Liver (tissue), 10 donors: ENCODE results near the gene ZNF717. TPM values are rescaled to one million over a fixed set of nuclear protein-coding genes. Genes with fewer than 3 reads are reported as not detected.

Source experiments
- DNase-seq: peaks from one replicate; pipeline ENCODE4 v3.0.0-alpha.2; 2017; ENCODE audit warnings: low spot score
- H3K27ac ChIP-seq, 2 donors: one replicate each; pipeline ENCODE4 v1.7.0; 2013; ENCODE audit warnings: inconsistent platforms in 2 of 2, low read length in 2 of 2, control low read depth in 1 of 2, low read depth in 1 of 2, mild to moderate bottlenecking in 1 of 2
- H3K27me3 ChIP-seq, 4 donors: one replicate each; pipeline versions ENCODE4 v1.6.1 to v1.7.0; 2013; ENCODE audit warnings: low read length in 3 of 4, inconsistent platforms in 1 of 4, mild to moderate bottlenecking in 1 of 4, moderate library complexity in 1 of 4; ENCODE audit not compliant: control insufficient read depth in 4 of 4, insufficient read depth in 4 of 4
- H3K36me3 ChIP-seq, 4 donors: one replicate each; pipeline versions ENCODE4 v1.6.1 to v1.7.0; 2013; ENCODE audit warnings: low read length in 3 of 4, mild to moderate bottlenecking in 3 of 4, low read depth in 1 of 4, moderate library complexity in 1 of 4; ENCODE audit not compliant: control insufficient read depth in 4 of 4, insufficient read depth in 3 of 4
- H3K4me1 ChIP-seq, 4 donors: one replicate each; pipeline versions ENCODE4 v1.6.1 to v1.7.0; 2013; ENCODE audit warnings: low read length in 3 of 4, mild to moderate bottlenecking in 3 of 4, moderate library complexity in 1 of 4; ENCODE audit not compliant: control insufficient read depth in 4 of 4, insufficient read depth in 4 of 4
- H3K4me3 ChIP-seq, 3 donors: one replicate each; pipeline versions ENCODE4 v1.6.1 to v1.7.0; 2013; ENCODE audit warnings: low read length in 3 of 3, control low read depth in 1 of 3, low read depth in 1 of 3, mild to moderate bottlenecking in 1 of 3
- H3K9ac ChIP-seq, 2 donors: one replicate each; pipeline ENCODE4 v1.7.0; 2013; ENCODE audit warnings: low read length in 2 of 2, mild to moderate bottlenecking in 2 of 2, moderate library complexity in 2 of 2, control low read depth in 1 of 2, low read depth in 1 of 2
- H3K9me3 ChIP-seq, 4 donors: one replicate each; pipeline versions ENCODE4 v1.6.1 to v1.7.0; 2013; ENCODE audit warnings: low read length in 3 of 4; ENCODE audit not compliant: control insufficient read depth in 4 of 4
- GABPA ChIP-seq, 2 donors: IDR thresholded peaks in 1 of 2; conservative IDR thresholded peaks in 1 of 2; 2 replicates each; pipeline ENCODE4 v1.6.1; 2016; ENCODE audit warnings: antibody characterized with exemption in 2 of 2, mild to moderate bottlenecking in 1 of 2, moderate library complexity in 1 of 2
- HNF4A ChIP-seq, 2 donors: conservative IDR thresholded peaks; 2 replicates each; pipeline ENCODE4 v1.6.1; 2016; ENCODE audit warnings: antibody characterized with exemption in 2 of 2, mild to moderate bottlenecking in 2 of 2
- HNF4G ChIP-seq: IDR thresholded peaks from 2 replicates; pipeline ENCODE4 v1.6.1; 2016; ENCODE audit warnings: antibody characterized with exemption
- RAD21 ChIP-seq, 2 donors: IDR thresholded peaks; 2 replicates each; pipeline ENCODE4 v1.6.1; 2016; ENCODE audit warnings: antibody characterized with exemption in 2 of 2, mild to moderate bottlenecking in 2 of 2
- RXRA ChIP-seq, 2 donors: IDR thresholded peaks; 2 replicates each; pipeline ENCODE4 v1.6.1; 2017 to 2018; ENCODE audit warnings: antibody characterized with exemption in 2 of 2, mild to moderate bottlenecking in 1 of 2
- TAF1 ChIP-seq: conservative IDR thresholded peaks from 2 replicates; pipeline ENCODE4 v1.6.1; 2016; ENCODE audit warnings: antibody characterized with exemption, mild to moderate bottlenecking
- WGBS: extraction: QIAGEN DNeasy Blood & Tissue Kit; methylation state at CpG from one replicate; pipeline ENCODE4 v1.1.7; 2013; 5-methylcytosine and 5-hydroxymethylcytosine counted together
- polyA plus RNA-seq, 2 donors: library from polyadenylated mRNA; stranded (reverse) in 1 of 2; unstranded in 1 of 2; fragments of 200-250 nt in 1 of 2; fragments of >200 nt in 1 of 2; fragmentation: Nextera tagmentation in 1 of 2; extraction: Ambion mirVana in 1 of 2; gene quantifications; one replicate each; pipeline versions ENCODE4 v1.2.1 to v1.2.3, GENCODE V29; 2013 to 2015
- small RNA-seq: library from RNA; depleted of rRNA; stranded (forward); fragments of <200 nt; gene quantifications from one replicate; pipeline ENCODE3, GENCODE V24; 2014
- total RNA-seq, 2 donors: library from RNA; depleted of rRNA; stranded (reverse); fragments of >200 nt; gene quantifications; one replicate each; pipeline ENCODE4 v1.2.3, GENCODE V29; 2014
- TF ChIP-seq, protein P1 (sequence below): IDR thresholded peaks from 2 replicates; pipeline ENCODE4 v1.6.1; 2016; ENCODE audit warnings: antibody characterized with exemption
- donor health status: healthy.
- donor health status: healthy.
- donor health status: healthy.
- donor health status: healthy.
- donor health status: healthy.

The ZNF717 gene
- total and polyA plus RNA-seq, 4 donors = 2.0 to 7.7 (median 6.6) TPM

DNA sequence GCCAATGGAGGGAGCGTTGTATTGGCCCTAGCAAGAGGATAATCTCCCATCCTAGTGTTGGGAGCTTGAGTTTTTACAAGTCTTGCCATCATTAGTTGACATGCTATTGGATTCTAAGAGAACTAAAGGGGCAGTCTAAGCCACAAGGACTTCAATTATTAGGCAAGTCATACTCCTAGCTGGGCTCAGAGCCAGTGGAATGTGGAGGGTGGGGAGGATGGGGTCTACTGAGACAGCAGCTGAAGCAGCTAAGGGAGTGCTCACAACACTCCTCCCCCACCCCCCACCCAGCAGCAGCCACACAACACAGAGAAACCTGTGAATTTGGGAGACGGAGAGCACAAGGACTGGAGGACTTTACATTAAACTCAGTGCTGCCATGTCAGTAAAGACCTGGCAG lies 93.3 kb downstream of the ZNF717 start (continued):
- TF ChIP-seq, protein P1, sequence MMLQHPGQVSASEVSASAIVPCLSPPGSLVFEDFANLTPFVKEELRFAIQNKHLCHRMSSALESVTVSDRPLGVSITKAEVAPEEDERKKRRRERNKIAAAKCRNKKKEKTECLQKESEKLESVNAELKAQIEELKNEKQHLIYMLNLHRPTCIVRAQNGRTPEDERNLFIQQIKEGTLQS = no peak

DNA sequence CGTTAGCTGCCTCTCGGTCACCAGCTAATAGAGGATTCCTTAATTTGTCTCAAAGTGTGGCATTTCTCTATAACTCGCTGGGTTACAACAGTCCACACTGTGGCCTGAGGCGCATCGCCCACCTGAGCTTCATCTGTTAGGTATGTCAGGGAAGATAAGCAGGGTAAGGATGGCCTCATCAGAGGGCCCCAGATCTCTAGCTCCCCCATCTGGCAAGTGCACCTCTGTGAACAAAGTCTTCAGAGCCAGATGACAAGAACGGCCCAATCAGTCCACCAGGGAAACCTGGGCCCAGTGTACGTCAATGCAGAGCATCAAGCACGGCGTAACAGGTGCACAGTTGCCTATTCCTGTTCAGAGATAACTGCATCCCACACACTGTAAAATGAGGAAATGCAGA lies 98.0 kb downstream of the ZNF717 start:
- H3K9me3 ChIP-seq = peaks cover 0 to 8% (median 3%) of the 10 kb centered on the region in 4 donors
- H3K4me3 ChIP-seq = no peak overlapping the region
- no peak for DNase-seq
- H3K4me1 ChIP-seq = no peaks in the 10 kb centered on the region
- H3K27ac ChIP-seq = no peak overlapping the region
- H3K36me3 ChIP-seq = no peaks in the 10 kb centered on the region
- H3K9ac ChIP-seq = no peak overlapping the region
- WGBS = 90% methylated on average over 9 of the region's 9 CpGs
- TF ChIP-seq GABPA (IDR thresholded peaks at IDR 0.05 in 1 of 2, conservative IDR thresholded peaks at IDR 0.05 in 1 of 2) = no peak
- no peak for TF ChIP-seq TAF1
- TF ChIP-seq RAD21 (IDR thresholded peaks at IDR 0.05) = no peak
- TF ChIP-seq HNF4G = no peak
- no peak for TF ChIP-seq RXRA (IDR thresholded peaks at IDR 0.05)
- TF ChIP-seq HNF4A (conservative IDR thresholded peaks at IDR 0.05) = no peak
- no peaks in the 10 kb centered on the region for H3K27me3 ChIP-seq

Small RNA genes lying within 50 kb of the gene (small RNA-seq; reads per million reads assigned to genes)
- not detected for gene MIR4273

Other genes with a start within 250 kb of the ZNF717 start
- gene FRG2C, start 121.2 kb downstream of the ZNF717 start, total RNA-seq = not detected
- gene FRG2C, start 121.2 kb downstream of the ZNF717 start, polyA plus RNA-seq = not detected